HG02970 (cell line): ENCODE results near the gene PLPP6.
"Not testable (repeated sequence)": the region's sequence is repeated elsewhere in the genome, so short reads cannot be mapped to it uniquely, and the experiment has no call there.

Experiments
- ATAC-seq: cut with Tn5 transposase; IDR thresholded peaks from one replicate; pipeline ENCODE4 v1.9.1; 2021; ENCODE audit warnings: mild to moderate bottlenecking, moderate library complexity, moderate number of reproducible peaks; ENCODE audit not compliant: unreplicated experiment, low FRiP score

The PLPP6 gene

DNA sequence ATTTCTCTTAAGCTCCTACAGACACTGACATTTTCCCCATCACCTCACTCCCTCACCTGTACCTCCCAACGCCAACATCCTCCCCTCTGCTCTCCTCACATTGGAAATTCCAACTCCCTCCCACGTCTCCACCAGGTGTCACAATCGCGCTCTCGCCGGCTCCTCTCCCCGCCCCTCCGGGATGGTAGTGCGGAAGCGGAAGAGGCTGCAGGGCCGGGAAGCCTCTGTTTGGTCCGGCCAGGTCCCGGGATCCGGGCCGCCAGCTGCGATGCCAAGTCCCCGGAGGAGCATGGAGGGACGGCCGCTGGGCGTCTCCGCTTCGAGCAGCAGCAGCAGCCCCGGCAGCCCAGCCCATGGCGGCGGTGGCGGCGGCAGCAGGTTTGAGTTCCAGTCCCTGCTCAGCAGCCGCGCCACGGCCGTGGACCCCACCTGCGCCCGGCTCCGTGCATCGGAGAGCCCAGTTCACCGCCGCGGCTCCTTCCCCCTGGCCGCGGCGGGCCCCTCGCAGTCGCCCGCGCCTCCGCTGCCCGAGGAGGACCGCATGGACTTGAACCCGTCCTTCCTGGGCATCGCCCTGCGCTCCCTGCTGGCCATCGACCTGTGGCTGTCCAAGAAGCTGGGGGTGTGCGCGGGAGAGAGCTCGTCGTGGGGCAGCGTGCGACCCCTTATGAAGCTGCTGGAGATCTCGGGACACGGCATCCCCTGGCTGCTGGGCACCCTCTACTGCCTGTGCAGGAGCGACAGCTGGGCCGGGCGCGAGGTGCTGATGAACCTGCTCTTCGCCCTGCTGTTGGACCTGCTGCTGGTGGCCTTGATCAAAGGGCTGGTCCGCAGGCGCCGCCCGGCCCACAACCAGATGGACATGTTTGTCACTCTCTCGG is at the start of gene PLPP6:
Gene PLPP6, plus strand, starts transcription at position 187 of the 881 bp plus-strand sequence. Its CDS starts 82 bp downstream, at position 269.
- ATAC-seq, result peak; percentile 74

DNA sequence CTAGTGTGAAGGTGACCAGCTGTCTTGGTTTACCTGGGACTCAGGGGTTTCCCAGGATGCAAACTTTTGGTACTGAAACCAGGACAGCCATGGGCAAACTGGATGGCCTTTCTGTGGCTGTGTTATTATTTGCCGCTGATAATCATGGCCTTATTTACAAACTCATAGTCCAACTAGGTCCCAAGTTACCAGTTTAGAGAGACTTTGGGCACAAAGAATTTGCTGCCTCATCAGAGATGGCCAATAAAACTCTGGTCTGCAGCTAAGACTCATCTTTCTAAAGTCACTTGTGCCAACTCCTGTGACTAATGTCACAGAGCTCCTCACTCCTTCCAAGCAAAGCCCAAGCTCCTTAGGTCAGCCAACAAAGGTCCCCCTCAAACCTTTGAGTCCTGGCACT is 47.5 kb upstream of the PLPP6 start:
- no peak for ATAC-seq

DNA sequence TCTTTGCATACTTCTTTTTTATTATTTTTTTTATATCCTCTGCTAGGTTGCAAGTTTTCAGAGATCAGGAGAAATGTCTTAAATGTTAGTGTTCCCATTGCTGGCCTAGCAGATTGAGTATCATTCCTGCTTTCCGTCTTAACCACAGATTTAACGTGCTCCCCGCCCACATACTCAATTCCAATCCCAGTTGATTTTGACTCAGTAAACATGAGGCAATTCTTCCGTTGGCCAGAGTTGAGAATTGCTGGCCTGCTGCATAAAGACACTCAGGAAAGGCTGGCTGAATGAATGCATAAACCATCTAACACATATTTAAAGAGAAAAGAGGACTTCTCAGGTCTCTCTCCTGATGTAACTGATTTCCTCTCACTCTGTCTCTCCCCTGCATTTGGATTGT is 46.8 kb upstream of the PLPP6 start:
- no peak for ATAC-seq

DNA sequence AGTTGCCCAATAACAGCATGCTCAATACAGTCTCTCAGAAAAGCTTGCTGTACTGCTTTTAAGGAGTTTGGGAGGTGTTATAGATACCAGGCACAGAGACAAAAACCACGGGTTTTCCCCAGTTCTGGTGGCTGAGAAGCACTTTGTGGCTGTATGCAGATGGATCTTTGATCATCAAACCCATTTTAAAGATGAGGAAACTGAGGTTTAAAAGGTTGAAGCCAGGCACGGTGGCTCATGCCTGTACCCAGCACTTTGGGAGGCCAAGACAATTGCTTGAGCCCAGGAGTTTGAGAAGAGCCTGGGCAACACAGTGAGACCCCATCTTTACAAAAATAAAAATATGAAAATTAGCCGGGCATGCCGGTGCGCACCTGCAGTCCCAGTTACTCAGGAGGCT is 46.3 kb upstream of the PLPP6 start:
- no peak for ATAC-seq

DNA sequence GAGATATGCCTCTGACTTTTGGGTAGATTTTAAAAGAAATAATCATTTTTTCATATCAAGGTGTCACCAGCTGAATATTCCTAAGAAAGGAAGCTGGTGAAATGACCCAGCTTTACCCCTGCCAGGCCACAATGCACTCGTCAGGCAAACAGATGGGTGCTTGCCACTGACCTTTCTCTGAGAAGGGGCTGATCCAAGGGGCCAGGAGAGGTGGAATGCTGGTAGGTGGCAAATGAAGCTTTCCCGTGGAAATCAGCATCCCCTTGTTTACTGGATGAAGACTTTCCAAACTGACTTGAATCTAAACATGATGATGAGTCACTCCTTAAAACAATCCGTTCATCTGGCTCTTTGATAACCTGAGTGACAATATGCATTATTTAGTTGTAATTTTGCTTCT is 44.3 kb upstream of the PLPP6 start:
- no peak for ATAC-seq

DNA sequence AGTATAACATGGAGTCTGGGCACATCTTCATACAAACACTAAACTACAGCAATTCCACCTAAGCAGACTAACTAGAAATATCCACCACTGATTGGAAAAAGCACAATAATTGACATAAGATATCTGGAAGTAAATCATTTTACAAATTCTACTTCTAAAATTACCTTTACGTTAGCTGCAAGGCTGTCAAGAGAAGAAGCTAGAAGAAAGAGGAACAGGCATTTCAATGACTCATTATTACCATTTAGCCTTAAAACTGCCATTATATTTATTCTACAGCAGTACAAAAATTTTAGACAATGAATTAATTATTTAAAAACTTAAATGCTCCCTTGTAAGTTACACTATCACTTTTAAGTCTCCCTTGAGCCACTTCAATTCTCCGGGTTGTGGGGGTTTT is 43.4 kb upstream of the PLPP6 start:
- no peak for ATAC-seq

DNA sequence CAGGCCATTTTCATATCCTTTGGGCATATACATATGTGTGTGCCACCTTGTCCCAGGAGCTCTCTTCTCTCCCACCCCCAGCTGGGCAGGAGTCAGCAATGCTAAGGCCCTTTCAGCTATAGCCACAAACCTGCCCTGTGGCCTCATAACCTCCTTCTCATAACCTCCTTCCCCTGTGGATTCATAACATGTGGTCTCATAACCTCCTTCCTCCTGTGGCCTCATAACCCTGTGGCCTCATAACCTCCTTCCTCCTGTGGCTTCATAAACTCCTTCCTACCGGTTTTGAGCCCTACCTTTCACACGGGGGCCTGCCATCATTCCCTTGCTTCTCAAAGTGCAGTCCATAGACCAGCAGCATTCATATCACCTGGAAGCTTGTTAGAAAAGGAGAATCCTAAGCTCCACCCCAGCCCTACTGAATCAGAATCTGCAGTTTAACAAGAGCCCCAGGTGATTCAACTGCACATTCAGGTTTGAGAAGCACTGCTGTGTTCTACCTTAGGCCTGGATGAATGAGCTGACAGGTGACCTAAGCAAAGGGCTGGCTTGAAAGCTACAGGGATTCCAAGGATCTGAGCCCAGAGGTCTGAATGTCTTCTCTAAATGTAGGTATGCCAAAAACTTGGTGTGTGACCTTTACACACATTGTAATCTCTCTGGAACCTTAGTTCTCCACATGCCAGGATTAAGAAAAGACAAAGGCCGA is 41.9 kb upstream of the PLPP6 start:
- ATAC-seq, result no peak

DNA sequence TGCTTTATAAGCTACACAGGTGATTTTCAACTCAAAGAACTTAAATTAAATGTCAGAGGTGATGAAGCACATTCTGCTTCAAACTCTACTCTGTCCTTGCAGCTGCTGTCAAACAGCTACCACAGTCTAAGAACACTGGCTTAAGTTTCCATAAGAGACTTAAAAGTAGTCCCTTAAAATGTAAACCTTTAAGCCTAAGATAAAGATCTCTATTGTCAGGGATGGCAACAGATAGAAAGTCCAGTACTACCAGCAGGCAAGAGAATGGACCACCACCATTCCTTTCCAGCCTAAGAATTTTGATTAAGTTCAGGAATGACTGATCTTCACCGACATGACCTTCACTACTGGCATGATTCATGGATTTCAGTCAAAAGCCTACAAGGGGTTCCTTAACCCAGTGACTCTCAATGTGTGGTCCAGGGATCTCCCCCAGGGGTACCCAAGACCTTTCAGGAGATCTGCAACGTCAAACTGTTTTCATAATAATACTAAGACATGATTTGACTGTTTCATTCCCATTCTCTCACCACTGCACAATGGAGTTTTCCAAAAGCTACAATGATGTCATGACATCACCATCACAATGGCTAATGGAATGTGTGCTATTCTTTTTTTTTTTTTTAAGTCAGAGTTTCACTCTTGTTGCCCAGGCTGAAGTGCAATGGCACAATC is 41.1 kb upstream of the PLPP6 start:
- ATAC-seq, result no peak

DNA sequence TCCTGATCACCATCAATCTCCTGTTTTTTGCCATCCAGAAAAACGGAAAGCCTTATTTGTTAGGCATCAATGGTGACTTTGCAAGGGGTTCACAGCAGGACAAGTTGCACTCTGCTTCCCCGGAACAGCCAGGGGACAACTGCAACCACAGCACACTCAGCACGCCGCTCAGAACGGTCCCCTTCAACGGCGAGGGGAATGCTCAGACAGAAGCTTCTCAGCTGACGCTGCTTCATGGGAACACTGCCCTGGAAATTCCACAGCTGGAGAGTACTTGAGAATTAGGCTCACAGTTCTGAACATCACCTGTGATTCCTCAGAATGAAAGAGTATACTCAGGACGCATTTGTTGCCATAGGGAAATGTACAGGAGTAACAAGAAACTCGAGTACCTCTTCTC is 40.1 kb upstream of the PLPP6 start:
- ATAC-seq, result no peak

DNA sequence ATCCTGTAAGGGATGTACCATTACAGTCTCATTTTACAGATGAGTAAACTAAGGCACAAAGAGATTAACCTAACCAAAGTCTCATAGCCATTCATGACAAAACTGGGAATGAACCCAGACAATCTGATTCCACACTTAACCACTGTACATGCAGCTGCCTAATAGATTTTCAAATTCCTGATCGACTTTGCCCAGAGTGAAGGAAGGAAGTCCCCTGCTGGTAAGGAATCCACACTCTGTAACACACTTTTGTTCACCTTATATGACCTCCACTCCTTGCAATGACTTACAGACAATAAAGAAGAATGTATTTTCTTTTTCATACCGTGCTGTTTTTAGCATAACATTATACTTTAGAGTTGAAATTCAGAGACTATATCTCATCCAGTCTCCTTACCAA is 31.3 kb upstream of the PLPP6 start:
- no peak for ATAC-seq

DNA sequence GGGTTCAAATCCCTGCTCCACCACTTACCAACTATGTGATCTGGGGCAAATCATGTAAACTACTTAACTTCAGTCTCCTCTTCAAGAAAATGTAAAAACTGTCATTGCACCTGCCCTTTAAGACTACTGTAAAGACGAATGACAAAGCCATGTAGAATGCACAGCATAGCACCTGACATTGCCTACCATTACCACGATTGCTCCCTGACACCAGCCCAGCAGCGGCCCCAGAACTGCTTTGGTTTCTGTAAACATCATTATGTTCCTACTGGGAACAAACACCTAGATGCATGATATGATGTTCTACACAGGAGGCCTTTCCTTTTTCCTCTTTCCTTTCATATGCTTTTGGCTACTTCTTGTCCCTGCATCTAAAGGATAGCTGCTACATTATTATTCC is 23.1 kb upstream of the PLPP6 start:
- ATAC-seq, result no peak

DNA sequence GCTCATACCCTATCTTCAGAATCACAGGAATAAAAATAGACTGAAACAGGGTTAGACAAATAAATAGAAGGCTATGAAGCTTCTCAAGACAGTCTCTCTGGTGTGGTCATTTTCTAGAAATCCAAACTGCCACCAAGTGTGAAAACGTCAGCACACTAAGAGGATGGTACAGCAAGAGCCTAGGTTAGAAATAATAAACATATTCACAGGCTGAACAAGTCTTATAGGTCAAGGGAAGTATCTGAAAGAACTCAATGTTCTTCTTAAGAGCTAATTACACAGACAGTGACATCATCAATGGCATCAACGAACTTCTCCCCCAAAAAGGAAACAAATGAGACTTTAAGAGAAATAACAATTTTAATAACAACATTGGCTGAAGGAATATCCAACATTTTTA is 22.7 kb upstream of the PLPP6 start:
- no peak for ATAC-seq

DNA sequence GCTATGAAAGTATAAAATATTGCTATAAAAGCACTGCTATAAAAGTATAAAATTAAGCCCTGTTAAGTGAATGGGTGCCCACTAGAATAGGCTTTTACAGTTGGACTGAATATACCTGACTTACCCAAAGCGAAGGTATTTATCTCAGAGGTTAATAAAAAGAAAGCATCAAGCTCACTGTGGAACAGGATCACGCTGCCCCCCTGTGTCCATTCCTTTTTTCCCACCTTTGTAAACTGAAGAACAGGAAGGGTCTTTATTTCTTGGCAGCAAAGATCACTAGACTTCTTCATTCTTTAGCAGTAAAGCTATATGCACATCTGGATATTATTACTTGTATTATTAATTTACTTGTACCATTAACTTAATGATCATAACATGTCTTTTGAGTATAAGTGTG is 22.1 kb upstream of the PLPP6 start:
- no peak for ATAC-seq

DNA sequence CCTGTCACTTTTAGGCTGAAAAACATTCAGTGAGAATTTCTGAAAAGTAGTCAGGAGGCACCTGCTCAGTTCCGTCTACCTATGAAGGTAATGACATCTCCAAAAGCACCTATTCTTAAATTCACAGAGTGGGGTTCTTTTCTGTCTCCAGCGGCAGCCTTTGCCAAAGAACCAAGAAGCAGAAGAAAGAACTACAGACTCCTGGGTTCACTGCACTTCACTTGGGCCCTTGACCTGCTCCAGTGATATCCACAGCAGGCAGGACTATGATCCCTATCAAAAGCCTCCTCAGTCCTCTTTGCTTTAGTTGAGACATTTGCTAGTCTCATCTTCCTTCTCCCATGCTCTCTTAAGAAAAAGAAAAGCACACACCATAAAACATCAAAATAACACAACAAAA is 19.7 kb upstream of the PLPP6 start:
- ATAC-seq, result no peak

DNA sequence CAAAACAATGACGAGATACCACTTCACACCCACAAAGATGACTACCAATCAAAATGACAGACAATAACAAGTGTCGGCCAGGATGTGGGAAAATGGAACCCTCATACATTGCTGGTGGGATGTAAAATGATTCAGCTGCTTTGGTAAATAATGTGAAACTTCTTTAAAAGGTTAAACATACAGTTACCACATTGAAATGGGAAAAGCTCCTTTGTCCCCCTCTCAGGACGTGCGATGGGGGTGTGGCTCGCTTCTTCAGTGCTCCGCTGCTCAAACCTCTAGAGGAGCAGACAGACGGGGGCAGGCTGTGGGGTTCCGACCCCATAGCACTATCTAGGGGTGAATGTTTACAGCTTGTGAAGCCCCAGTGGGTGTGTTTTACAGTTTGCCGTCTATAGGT is 8.0 kb upstream of the PLPP6 start:
- no peak for ATAC-seq

DNA sequence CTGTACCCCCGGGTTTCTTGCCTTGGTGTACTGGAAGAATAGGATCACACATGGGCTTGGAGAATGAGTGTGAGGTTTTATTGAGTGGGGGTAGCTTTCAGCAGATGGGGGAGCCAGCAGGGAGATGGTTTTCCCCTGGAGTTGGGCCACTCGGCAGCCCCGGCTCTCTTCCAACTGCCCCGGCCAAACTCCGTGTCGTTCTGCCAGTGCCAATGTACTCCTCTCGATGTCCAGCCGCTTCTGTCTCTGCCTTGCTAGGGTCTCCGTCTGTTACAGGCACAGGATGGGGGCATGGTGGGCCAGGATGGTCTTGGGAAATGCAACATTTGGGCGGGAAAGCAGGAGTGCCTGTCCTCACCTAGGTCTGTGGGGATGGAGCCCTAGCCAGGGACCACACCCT is 7.6 kb upstream of the PLPP6 start:
- no peak for ATAC-seq

DNA sequence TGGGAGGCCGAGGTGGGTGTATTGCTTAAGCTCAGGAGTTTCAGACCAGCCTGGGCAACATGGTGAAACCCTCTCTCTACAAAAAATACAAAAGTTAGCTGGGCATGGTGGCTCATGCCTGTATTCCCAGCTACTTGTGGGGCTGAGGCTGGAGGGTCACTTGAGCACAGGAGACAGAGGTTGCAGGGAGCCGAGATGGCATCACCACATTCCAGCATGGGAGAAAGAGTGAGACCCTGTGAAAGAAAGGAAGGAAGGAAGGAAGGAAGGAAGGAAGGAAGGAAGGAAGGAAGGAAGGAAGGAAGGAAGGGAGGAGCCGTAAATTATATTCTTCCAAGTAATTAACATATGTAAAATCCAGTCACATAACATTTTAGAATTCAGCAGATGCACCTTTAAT is 5.9 kb upstream of the PLPP6 start:
- ATAC-seq, result not testable (repeated sequence)

DNA sequence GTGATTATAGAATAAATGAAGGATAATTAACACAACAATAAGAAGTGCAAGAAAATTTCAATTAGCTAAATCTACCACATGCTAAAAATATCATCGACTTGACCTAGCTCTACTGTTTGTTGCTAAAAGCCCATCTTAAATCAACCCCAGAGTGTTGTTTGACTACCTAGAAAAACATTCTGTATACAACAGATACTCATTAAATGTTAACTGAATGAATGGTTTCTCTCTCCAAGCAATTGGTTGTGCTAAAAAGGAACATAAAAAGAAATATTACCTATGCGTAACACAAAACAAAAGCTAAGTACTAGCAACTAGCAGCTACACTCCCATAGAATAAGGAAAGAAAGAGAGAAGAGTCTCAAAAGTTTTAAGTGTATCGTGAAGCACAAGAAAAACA is 5.5 kb upstream of the PLPP6 start:
- no peak for ATAC-seq

DNA sequence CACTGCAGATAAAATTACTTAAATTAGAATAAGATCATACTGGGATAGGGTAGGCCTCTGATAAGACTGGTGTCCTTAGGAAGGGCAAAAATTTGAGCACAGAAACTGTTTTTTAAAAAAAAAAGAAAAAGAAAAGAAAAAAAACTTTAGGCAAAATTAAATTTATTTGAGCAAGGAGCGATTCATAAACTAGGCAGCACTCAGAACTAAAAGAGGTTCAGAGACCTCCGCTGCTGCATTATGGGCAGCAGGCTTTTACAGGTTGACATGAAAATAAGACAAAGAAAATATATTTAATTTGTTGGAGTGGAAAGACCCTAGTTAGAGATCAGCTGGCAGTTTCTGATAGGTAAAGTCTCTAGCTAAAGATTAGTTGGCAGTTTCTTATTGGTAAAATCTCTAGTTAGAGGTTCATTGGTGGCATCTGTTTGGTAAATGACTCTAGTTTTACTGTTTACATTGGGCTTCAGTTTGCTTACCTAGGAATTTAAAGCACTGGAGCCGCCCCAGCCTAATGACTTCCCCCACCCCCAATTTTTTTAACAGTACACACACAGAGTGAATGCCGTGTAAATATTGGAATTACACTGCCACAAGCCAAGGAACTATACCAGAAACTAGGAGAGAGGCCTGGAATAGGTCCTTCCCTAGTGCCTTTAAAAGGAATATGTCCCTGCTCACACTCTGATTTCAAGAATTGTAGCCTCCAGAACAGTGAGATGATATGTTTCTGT is 4.5 kb upstream of the PLPP6 start:
- no peak for ATAC-seq

DNA sequence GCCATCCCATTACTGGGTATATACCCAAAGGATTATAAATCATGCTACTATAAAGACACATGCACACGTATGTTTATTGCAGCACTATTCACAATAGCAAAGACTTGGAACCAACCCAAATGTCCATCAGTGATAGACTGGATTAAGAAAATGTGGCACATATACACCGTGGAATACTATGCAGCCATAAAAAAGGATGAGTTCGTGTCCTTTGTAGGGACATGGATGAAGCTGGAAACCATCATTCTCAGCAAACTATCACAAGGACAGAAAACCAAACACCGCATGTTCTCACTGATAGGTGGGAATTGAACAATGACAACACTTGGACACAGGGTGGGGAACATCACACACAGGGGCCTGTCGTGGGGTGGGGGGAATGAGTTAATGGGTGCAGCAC is 1.4 kb upstream of the PLPP6 start:
- not testable (repeated sequence) for ATAC-seq

DNA sequence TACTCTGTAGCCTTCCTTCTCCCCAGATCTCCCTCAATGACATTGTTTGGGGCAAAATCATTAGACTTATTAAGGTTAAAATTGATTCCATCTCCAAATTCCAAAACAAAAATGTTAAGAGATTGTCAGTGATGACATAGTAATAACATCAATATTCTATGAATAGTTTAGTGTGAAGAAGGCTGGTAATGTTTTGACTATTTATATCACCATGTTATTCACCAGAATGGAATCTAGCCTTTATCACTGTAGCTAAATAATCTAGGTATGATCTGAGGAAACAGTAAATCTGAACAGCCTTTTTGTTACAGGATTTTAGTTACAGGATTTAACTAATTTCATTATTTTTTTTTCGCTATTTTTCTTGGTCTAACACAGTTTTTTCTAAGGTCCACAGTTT is 929 bp upstream of the PLPP6 start:
- ATAC-seq, result no peak
